HG02571 (cell line): ENCODE data around the gene MYO5B.
"Not testable (repeated sequence)": the region's sequence is repeated elsewhere in the genome, so short reads cannot be mapped to it uniquely, and the experiment has no call there.

ENCODE experiments used
- ATAC-seq: cut with Tn5 transposase; IDR thresholded peaks from one replicate; pipeline ENCODE4 v1.9.1; 2021; ENCODE audit warnings: mild to moderate bottlenecking, moderate library complexity; ENCODE audit not compliant: unreplicated experiment

The MYO5B gene

GRCh38 chr18:50107468-50107977, 87.4 kb downstream of the MYO5B start:
- no peak for ATAC-seq

GRCh38 chr18:50105027-50105426, 89.9 kb downstream of the MYO5B start:
- no peak for ATAC-seq

- no peak for ATAC-seq
Observed at GRCh38 chr18:50104421-50104820, 90.5 kb downstream of the MYO5B start.

- ATAC-seq: peak; percentile 68
Observed at GRCh38 chr18:50099725-50100407, 95.1 kb downstream of the MYO5B start.

GRCh38 chr18:50097702-50098101, 97.2 kb downstream of the MYO5B start:
- ATAC-seq: no peak

- ATAC-seq: no peak
Observed at GRCh38 chr18:50096766-50097435, 98.0 kb downstream of the MYO5B start.

- ATAC-seq: not testable (repeated sequence)
Observed at GRCh38 chr18:50094786-50095185, 100.2 kb downstream of the MYO5B start.

GRCh38 chr18:50094221-50094773, 100.7 kb downstream of the MYO5B start:
- no peak for ATAC-seq

- no peak for ATAC-seq
Observed at GRCh38 chr18:50093366-50094064, 101.4 kb downstream of the MYO5B start.

GRCh38 chr18:50092245-50092805, 102.6 kb downstream of the MYO5B start:
- ATAC-seq: no peak

- no peak for ATAC-seq
Observed at GRCh38 chr18:50091509-50092244, 103.3 kb downstream of the MYO5B start.

GRCh38 chr18:50090370-50091312, 104.3 kb downstream of the MYO5B start:
- no peak for ATAC-seq

GRCh38 chr18:50089702-50090101, 105.2 kb downstream of the MYO5B start:
- no peak for ATAC-seq

- no peak for ATAC-seq
Observed at GRCh38 chr18:50083708-50084107, 111.2 kb downstream of the MYO5B start.

- ATAC-seq: no peak
Observed at GRCh38 chr18:50080932-50081560, 113.9 kb downstream of the MYO5B start.

GRCh38 chr18:50080316-50080715, 114.6 kb downstream of the MYO5B start:
- ATAC-seq: no peak

- no peak for ATAC-seq
Observed at GRCh38 chr18:50079571-50080295, 115.2 kb downstream of the MYO5B start.

- no peak for ATAC-seq
Observed at GRCh38 chr18:50076277-50076676, 118.7 kb downstream of the MYO5B start.
